B cell (primary cell): ENCODE measurements around the gene CRIM1. TPM values are rescaled to one million over a fixed set of nuclear protein-coding genes. Genes with fewer than 3 reads are reported as not detected.

Source experiments
- ATAC-seq: fragments of 200-7000 bp; cut with Tn5 transposase; one replicate; pipeline ENCODE4 v1.10.0; 2021; ENCODE audit warnings: low read depth, mild to moderate bottlenecking, moderate number of reproducible peaks, moderate library complexity
- CTCF ChIA-PET: fragments of 350-600 bp; sonication (Branson Sonifier 250); formaldehyde crosslinking; loops from one replicate; lab custom pipeline; 2021; ENCODE audit warnings: antibody characterized with exemption, inconsistent platforms; lab: Charles Lee
- POLR2A ChIA-PET: fragments of 350-600 bp; sonication (Branson Sonifier 250); formaldehyde crosslinking; loops from one replicate; lab custom pipeline; 2021; ENCODE audit warnings: antibody characterized with exemption; lab: Charles Lee
- DNase-seq: peaks from one replicate; pipeline ENCODE4 v3.0.0; 2013
- H2AFZ ChIP-seq: 2 replicates; pipeline ENCODE4 v1.6.1; 2012; ENCODE audit warnings: mild to moderate bottlenecking, low read depth, low read length; ENCODE audit not compliant: insufficient read depth, poor library complexity, severe bottlenecking
- H3K27ac ChIP-seq, 2 donors: 1 replicate in 1 of 2; 2 replicates in 1 of 2; pipeline ENCODE4 v1.5.1; 2012 to 2013; ENCODE audit warnings: low read length in 2 of 2, mild to moderate bottlenecking in 2 of 2, moderate library complexity in 1 of 2
- H3K27me3 ChIP-seq, 4 experiments: fragments of 200-600 bp in 1 of 4; sonication (generic) in 1 of 4; replicated peaks in 1 of 4; 1 replicate in 2 of 4; 2 replicates in 2 of 4; pipeline versions ENCODE4 v1.6.1 to v1.7.0; 2013 to 2016; ENCODE audit warnings: low read length in 3 of 4, mild to moderate bottlenecking in 2 of 4, mixed read lengths in 1 of 4, moderate library complexity in 1 of 4; ENCODE audit not compliant: insufficient read depth in 4 of 4, control insufficient read depth in 3 of 4; ENCODE audit errors: control extremely low read depth in 1 of 4
- H3K36me3 ChIP-seq, 2 experiments: replicated peaks in 1 of 2; 1 replicate in 1 of 2; 2 replicates in 1 of 2; pipeline versions ENCODE4 v1.6.1 to v1.7.1; 2013; ENCODE audit warnings: low read length in 1 of 2; ENCODE audit not compliant: insufficient read depth in 2 of 2, control insufficient read depth in 1 of 2; ENCODE audit errors: control extremely low read depth in 1 of 2, extremely low read depth in 1 of 2
- H3K4me1 ChIP-seq, 2 donors: fragments of 200-600 bp in 1 of 2; sonication (generic) in 1 of 2; 1 replicate in 1 of 2; 2 replicates in 1 of 2; pipeline versions ENCODE4 v1.5.1 to v1.6.1; 2013 to 2017; ENCODE audit warnings: low read length in 2 of 2; ENCODE audit not compliant: control insufficient read depth in 2 of 2, insufficient read depth in 2 of 2
- H3K4me2 ChIP-seq: replicated peaks from 2 replicates; pipeline ENCODE3; 2012; ENCODE audit warnings: mild to moderate bottlenecking, low read depth, low read length; ENCODE audit not compliant: poor library complexity, severe bottlenecking
- H3K4me3 ChIP-seq, 5 experiments: fragments of 200-600 bp in 1 of 5; sonication (generic) in 1 of 5; 1 replicate in 3 of 5; 2 replicates in 2 of 5; pipeline versions ENCODE4 v1.5.1 to v1.7.0; 2011 to 2016; ENCODE audit warnings: low read length in 4 of 5, mild to moderate bottlenecking in 4 of 5, low read depth in 2 of 5, control low read depth in 1 of 5, moderate library complexity in 1 of 5; ENCODE audit not compliant: insufficient read depth in 1 of 5; ENCODE audit errors: control extremely low read depth in 1 of 5, extremely low read depth in 1 of 5
- H3K79me2 ChIP-seq: fragments of 200-600 bp; sonication (generic); one replicate; pipeline ENCODE4 v1.6.0; 2016; ENCODE audit warnings: low read length; ENCODE audit not compliant: control insufficient read depth, insufficient read depth
- H3K9ac ChIP-seq: fragments of 200-600 bp; sonication (generic); 2 replicates; pipeline ENCODE4 v1.6.1; 2017; ENCODE audit warnings: mild to moderate bottlenecking, low read length, moderate library complexity
- H3K9me3 ChIP-seq, 3 donors: one replicate each; pipeline versions ENCODE4 v1.6.1 to v1.7.1; 2013; ENCODE audit warnings: low read length in 2 of 3; ENCODE audit not compliant: control insufficient read depth in 2 of 3, insufficient read depth in 1 of 3; ENCODE audit errors: control extremely low read depth in 1 of 3
- H4K20me1 ChIP-seq: 2 replicates; pipeline ENCODE4 v1.6.0; 2012; ENCODE audit warnings: mild to moderate bottlenecking, low read length; ENCODE audit not compliant: insufficient read depth, control insufficient read depth, poor library complexity, severe bottlenecking
- H3K27ac Mint-ChIP-seq: one replicate; pipeline ENCODE4 v1.8.0; 2021; ENCODE audit warnings: mixed read lengths
- H3K27me3 Mint-ChIP-seq: one replicate; pipeline ENCODE4 v1.8.0; 2021; ENCODE audit warnings: mixed read lengths
- H3K4me1 Mint-ChIP-seq: one replicate; pipeline ENCODE4 v1.8.0; 2021; ENCODE audit warnings: mixed read lengths
- H3K4me3 Mint-ChIP-seq: one replicate; pipeline ENCODE4 v1.8.0; 2021; ENCODE audit warnings: mixed read lengths
- H3K9me3 Mint-ChIP-seq: one replicate; pipeline ENCODE4 v1.8.0; 2022; ENCODE audit warnings: mixed read lengths; ENCODE audit not compliant: insufficient read depth
- CTCF ChIP-seq: fragments of 200-600 bp; IDR thresholded peaks from one replicate; pipeline ENCODE4 v1.8.0; 2022; ENCODE audit warnings: antibody characterized with exemption, mild to moderate bottlenecking
- EZH2 ChIP-seq: IDR thresholded peaks from 2 replicates; pipeline ENCODE4 v1.6.1; 2012; ENCODE audit warnings: borderline replicate concordance, low read depth, mild to moderate bottlenecking, moderate library complexity, low read length; ENCODE audit not compliant: insufficient read depth, poor library complexity, severe bottlenecking
- WGBS: methylation state at CpG from one replicate; pipeline ENCODE4 v1.1.5; 2013; ENCODE audit warnings: missing lambda C conversion rate; ENCODE audit not compliant: insufficient coverage; 5-methylcytosine and 5-hydroxymethylcytosine counted together
- intact Hi-C: fragments of 100-400 bp; cut with micrococcal nuclease; formaldehyde crosslinking; loops from one replicate; pipeline ENCODE4 v1.10.0; 2022
- polyA plus RNA-seq: library from polyadenylated mRNA; depleted of rRNA; stranded (reverse); fragments of >200 nt; gene quantifications from 2 replicates; pipeline ENCODE4 v1.2.3, GENCODE V29; 2012
- total RNA-seq, 2 donors: library from RNA; stranded (reverse); fragments of 120-200 nt in 1 of 2; gene quantifications; 1 replicate in 1 of 2; 2 replicates in 1 of 2; pipeline versions ENCODE4 v1.2.3 to v1.2.4, GENCODE V29; 2013 to 2022

CRIM1 gene
- total and polyA plus RNA-seq, 2 donors (not counting 1 experiment from before 2014, with no cell fraction given) = 1.3 to 5.0 TPM

- ChIA-PET CTCF (no interaction called here), POLR2A (no interaction called here)
- ATAC-seq (no peak), DNase-seq (no peak)
- no peak for TF ChIP-seq EZH2
- no peak for TF ChIP-seq CTCF
- Histone ChIP-seq H3K9ac (no peak overlapping the region), H3K4me3 (no peak overlapping the region), H3K4me1 (no peaks in the 10 kb centered on the region), H3K36me3 (no peaks in the 10 kb centered on the region), H3K27me3 (no peaks in the 10 kb centered on the region), H3K27ac (no peak overlapping the region), H3K9me3 (no peaks in the 10 kb centered on the region), H3K79me2 (peaks cover 32% of the 10 kb centered on the region), H3K4me2 (no peak overlapping the region), H4K20me1 (no peaks in the 10 kb centered on the region), H2AFZ (no peak overlapping the region)
- peaks cover 18% of the 10 kb centered on the region for H3K27me3 Mint-ChIP-seq
- no peaks in the 10 kb centered on the region for H3K9me3 Mint-ChIP-seq
- no peak overlapping the region for H3K4me3 Mint-ChIP-seq
- no peaks in the 10 kb centered on the region for H3K4me1 Mint-ChIP-seq
- intact Hi-C loops = no loop called here
- H3K27ac Mint-ChIP-seq = no peak overlapping the region
- WGBS = 71% methylated on average over 4 of the region's 5 CpGs
Observed at GRCh38 chr2:36367895-36368353, 12.3 kb downstream of the CRIM1 start.

DNA sequence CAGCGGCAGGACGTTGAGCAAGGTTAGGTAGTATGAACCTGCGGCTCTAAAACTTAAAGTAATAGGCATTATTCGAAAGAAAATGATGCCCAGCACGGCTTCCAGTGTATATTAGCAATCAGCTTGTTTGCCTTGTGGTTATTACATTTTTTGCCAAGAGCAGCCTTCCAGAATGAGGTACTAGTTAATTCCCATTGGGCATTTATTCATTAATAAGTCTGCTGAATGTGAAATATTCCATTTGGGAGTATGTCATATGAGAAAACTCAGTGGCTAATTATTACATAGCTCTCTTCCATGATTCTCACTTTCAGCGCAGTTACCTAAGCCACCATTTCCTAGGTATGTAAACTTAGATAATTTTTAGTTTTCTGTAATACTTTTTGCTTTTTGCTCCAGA is 12.9 kb downstream of the CRIM1 start:
- ChIA-PET CTCF (no interaction called here), POLR2A (no interaction called here)
- ATAC-seq = no peak
- intact Hi-C loops = no loop called here
- Histone ChIP-seq H3K4me3 (no peak overlapping the region), H3K27ac (no peak overlapping the region), H2AFZ (no peak overlapping the region), H3K4me1 (no peaks in the 10 kb centered on the region), H3K9me3 (no peaks in the 10 kb centered on the region), H3K27me3 (no peaks in the 10 kb centered on the region), H3K4me2 (no peak overlapping the region), H3K9ac (no peak overlapping the region), H3K36me3 (no peaks in the 10 kb centered on the region), H3K79me2 (peaks cover 28% of the 10 kb centered on the region), H4K20me1 (no peaks in the 10 kb centered on the region)
- peaks cover 15% of the 10 kb centered on the region for H3K27me3 Mint-ChIP-seq
- no peaks in the 10 kb centered on the region for H3K4me1 Mint-ChIP-seq
- no peaks in the 10 kb centered on the region for H3K9me3 Mint-ChIP-seq
- H3K4me3 Mint-ChIP-seq = no peak overlapping the region
- 94% methylated on average over 5 of the region's 6 CpGs for WGBS
- TF ChIP-seq EZH2 (no peak), CTCF (no peak)
- H3K27ac Mint-ChIP-seq = no peak overlapping the region
- no peak for DNase-seq
